ENCODE results near the gene TBC1D19.
A peak's percentile ranks its signal among the peaks of the same experiment; 100 is the strongest.

Gene TBC1D19

DNA sequence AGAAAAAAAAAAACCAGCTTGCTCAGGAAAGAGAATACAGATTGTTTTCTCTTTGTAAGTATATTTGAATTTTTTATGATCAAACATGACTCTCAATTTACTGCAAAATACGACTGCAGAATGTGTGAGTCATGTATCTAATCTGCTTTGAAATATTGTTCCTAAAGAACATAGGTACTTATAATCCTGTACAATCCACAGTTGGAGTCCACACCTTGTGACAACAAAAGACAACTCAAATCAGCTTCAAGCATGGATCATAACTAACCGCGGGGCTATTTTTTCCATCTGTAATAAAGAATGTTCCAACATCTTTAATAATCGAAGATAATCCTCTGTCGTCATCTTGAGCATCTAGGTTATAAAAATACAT, 198.9 kb downstream of the TBC1D19 start:
- DNase-seq (ENCODE audit: low read depth in 2 of 2) = no peak

DNA sequence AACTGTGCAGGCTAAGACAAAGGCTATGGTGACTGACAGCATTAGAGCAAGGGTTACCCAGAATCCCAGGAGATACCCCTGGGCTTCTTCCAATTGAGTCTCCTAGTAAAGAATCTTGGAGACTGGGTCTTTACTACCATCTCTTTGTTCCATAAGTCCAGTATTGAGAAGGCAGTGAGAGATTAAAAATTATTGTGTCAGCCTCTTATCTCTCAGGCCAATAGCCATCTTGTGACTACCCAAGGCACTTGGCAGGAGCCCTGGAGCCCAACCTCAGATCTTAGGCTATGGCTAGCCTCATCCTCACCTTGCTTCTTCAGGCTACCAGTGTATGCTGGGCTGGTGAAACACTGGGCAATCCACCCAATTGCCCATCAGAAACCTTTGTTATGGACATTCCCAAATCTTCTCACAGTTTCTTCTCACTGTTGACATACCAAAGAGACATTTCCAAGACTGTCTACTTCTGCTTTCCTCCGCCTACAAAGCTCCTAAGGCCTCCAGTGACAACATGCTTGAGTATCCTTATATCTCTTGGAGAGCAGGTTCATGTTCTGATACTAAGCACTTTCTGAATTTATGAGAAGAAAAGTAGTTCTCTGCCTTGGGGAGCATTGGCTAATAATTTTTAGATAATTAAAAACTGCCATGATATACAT, 200.5 kb downstream of the TBC1D19 start:
- no peak for DNase-seq (ENCODE audit: low read depth in 2 of 2)

DNA sequence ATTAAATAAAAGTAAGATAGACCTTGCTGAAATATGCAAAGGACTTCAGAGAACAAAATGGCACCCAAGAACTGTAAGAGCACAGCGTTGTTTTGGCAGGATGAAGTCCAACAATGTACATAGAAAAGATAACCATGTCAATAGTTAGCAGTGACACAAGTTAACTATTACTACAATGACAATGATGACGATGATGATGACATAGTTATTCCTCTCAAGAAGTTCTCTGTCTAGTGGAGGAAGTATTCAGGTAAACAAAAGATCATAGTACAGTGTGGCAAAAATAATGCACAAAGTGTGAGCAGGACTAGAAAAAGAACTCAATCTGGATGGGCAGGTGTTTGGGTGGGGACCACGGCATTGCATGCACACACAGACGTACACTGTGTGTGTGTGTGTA, 201.4 kb downstream of the TBC1D19 start:
- DNase-seq (ENCODE audit: low read depth in 2 of 2) = no peak

DNA sequence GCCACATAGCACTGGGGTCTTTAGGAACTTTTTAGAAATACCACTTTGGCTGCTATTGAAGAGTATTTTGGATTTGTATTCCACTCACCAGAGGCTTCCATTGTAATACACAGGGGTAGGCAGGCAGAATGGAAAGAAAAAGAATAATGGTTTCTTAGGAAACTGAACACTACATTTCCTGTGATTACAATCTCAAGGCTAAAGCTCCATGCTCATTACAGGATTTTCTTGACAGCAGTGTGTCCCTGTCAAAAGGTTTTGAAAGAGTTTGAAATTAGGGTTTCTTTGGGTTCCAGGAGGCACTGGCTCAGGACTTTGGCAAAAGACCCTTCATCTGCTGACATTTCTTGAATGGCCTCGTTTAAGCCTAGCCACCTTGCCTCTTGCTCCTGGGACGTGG, 201.9 kb downstream of the TBC1D19 start:
- no peak for DNase-seq (ENCODE audit: low read depth in 2 of 2)

DNA sequence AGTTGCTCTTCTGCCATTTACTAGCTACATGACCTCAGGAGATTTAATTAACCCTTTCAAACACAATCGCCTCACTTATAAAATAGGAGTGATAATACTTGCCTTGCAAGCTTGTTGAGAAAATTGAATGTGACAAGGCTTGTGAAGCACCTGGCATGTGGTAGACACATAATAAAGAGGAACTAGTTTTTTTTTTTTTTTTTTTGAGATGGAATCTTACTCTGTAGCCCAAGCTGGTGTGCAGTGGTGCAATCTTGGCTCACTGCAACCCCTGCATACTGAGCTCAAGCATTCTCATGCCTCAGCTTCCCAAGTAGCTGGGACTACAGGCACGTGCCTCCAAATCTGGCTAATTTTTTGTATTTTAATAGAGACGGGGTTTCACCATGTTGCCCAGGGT, 203.0 kb downstream of the TBC1D19 start:
- no peak for DNase-seq (ENCODE audit: low read depth in 2 of 2)

DNA sequence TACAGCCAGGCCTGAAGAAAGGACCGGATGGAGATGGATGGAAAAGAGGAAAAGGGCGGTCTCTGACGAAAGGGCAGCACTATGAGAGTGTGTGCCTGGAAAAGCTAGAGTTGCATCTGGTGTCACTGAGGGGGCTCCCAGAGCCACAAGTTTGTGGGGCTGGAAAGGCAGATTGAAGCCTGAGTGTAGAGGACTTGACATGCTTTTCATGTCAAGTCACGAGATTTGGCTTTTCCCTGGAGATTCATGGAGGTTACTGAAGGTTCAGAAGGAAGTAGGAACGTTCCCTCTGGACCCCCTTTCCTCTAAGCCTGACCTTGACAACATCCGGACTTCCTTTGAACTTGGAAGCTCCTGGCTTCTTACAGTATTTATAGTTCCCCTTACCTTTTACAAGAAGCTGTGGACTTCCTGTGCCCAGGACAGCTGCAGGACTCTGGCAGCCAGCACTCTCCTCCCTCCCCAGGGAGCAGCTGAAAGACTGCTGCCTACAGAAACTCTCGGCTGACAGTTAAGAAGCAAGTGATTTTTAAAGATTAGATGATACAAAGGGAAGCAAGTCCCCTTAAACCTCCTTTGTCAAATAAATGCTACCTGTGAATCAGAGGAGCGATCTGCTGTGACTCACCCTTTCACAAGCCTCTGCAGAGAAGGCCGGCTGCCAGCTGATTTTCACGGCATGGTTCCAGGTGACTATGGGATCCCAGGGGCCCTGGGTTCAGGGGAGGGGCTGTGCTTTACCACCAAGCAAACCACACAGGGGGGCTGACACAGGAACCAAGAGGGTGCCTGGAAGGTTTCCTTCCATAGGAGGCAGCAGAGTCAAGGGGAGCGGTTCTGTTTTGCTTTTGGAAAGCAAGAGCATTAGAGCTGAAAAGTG, 203.8 kb downstream of the TBC1D19 start:
- DNase-seq (ENCODE audit: low read depth in 2 of 2) = peak; percentile 22 to 26

DNA sequence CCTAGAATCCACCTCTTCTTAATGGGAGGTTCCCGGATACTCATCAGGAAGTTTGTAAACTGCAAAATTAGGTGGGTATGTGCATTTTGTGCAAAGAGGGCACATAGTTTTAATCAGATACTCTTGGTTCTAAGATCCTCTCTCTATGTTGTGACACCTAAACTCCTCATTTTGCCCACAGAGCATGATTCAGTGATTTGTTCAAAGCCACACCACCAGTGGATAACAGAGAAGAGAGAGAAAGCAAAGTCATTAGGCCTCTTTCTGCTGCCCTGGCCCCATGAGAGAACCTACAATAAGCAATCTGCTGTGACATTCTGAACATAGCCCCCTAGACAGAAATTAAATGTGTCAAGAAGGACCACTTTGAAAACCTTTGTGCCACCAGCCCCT, 204.5 kb downstream of the TBC1D19 start:
- DNase-seq (ENCODE audit: low read depth in 2 of 2) = no peak

DNA sequence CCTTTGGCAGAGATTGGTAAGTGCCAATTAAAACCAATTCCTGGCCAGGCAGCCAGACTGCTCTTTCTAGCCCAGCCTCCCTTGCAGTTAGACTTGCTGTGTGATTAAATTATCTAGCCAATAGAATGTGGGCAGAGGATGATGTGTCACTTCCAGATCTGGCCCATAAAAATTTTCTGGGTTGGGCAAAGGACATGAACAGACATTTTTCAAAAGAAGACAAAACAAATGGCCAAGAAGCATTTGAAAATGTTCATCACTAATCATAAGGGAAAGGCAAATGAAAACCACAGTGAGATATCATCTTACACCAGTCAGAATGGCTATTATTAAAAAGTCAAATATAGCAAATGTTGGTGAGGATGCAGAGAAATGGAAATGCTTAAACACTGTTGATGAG, 205.3 kb downstream of the TBC1D19 start:
- no peak for DNase-seq (ENCODE audit: low read depth in 2 of 2)

DNA sequence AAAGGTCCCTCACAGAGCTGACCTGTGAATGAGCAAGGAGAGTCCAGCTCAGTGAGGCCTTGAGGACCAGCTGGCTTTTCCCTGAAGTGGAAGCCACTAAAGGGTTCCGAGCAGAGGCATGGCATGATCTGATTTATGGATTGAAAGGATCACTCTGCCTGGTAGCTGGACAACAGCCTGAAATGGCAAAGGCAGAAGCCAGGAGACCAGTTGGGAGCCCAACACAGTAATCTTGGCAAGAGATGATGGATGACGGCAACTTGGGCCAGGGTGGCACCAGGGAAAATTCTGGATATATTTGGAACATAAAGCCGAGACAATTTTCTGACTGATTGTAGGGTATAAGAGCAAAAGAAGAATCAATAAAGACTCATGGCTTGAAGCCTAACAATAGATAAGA, 207.5 kb downstream of the TBC1D19 start:
- no peak for DNase-seq (ENCODE audit: low read depth in 2 of 2)

DNA sequence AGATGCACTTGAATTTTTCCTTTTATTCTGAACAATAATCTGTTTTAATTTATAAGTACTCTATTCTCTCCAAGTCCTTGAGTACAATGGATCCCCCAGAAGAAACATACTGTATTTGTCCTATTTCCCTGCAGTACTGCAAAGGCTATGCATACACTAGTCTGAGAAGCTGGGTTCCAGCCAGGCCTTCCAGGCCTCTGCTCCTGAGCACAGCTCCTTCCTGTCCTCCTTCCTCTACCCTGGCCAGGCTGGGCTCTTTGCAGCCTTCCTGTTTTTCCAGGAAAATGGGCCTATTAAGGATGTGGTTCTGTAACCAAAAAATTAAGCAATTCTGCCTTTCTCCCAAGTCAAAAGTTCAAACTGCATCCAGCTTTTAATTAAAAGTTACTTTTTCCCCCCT, 208.8 kb downstream of the TBC1D19 start:
- no peak for DNase-seq (ENCODE audit: low read depth in 2 of 2)

DNA sequence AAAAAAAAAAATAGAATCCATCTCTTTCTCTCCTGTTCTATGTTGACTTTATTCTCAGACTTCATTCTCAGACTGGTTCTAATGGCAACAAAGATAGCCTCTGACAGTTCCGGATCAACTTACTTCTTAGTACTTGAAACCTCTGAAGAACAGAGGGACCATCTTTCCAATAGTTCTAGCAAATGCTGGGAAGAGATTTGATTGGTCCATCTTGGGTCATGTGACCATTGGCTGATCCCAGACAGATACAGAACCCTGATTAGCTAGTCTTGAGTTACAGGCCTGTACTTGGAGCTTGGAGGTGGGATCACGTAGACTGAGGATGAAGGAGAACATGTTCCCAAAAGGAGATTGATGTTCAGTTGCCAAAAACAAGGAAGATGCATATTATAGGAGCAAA, 209.9 kb downstream of the TBC1D19 start:
- no peak for DNase-seq (ENCODE audit: low read depth in 2 of 2)

DNA sequence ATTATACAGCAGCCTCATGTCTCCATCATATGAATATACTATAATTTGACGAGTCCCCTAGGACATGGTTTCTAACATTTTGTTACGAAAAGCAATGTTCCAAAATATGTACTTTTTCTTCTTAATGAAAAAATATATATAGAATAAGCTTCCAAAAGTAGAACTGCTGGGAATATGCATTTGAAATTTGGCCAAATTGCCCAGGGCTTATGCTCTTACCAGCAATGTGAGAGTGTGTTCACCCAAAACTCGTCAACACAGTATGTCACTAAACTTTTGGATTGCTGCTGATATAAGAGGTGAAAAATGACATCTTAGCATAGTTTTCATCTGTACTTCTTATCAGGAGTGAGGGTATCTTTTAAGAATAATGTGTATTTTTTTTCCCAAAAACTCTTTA, 212.2 kb downstream of the TBC1D19 start:
- DNase-seq (ENCODE audit: low read depth in 2 of 2) = no peak

DNA sequence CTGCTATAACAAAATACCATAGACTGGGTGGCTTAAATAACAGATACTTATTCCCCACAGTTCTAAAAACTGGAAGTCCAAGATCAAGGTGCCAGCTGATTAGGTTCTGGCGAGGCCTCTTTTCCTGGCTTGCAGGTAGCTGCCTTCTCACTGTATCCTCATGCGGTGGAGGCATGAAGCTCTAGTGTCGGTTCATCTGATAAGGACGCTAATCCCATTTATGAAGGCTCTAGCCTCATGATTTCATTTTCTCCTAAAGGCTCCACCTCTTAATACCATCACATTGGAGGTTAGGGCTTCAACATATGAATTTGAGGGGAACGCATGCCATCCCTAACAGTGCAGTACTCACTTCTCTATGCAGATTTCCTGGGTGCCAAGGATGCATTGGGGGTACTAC, 218.9 kb downstream of the TBC1D19 start:
- no peak for DNase-seq (ENCODE audit: low read depth in 2 of 2)

DNA sequence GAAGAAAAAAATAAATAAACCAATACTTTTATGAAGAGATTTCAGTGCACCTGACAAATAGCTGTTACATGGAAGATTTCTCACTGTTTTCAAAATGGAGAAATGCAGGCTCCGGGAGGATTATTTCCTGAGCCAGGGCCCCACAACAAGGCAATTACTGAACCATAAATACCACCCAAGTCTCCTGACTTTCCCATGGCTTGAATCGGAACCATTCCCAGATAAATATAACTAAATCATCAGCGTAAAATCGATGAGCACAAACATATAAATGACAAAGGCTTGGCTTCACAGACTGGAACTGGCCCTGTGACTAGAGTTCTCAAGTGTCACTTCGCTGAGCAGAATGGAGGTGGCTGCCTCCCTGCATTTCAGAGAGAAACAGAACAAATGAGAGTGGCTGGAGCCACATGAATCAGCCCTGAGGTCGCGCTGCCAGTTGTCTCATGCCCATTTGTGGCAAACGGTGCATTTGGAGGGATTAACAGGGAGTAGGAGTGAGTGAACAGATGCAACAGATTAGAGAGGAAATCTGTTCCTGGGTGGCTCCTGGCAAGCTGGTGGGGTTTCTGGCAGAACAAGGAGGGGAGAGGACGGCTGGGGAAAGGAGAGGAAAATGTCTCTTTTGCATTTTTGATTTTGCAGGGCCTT, 219.5 kb downstream of the TBC1D19 start:
- no peak for DNase-seq (ENCODE audit: low read depth in 2 of 2)

DNA sequence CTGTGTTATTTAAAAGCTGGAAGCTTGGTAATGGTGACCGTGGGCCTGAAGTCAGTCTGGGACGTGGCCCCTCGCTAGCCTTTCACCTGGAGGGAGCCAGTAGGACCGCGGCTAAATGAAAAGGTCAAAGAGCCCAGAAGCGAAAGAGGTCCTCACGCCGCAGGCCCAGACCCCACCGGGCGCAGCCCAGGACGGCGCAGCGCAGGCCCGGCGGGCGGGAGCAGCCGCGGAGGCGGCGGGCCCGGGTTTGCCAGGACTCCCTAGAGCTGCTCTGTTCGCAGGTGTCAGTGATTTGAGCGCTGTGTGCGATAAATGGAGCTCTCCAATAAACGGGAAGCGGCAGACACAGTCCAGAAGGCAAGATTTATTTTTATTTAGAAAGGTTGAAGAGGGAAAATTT, 220.6 kb downstream of the TBC1D19 start:
- no peak for DNase-seq (ENCODE audit: low read depth in 2 of 2)

DNA sequence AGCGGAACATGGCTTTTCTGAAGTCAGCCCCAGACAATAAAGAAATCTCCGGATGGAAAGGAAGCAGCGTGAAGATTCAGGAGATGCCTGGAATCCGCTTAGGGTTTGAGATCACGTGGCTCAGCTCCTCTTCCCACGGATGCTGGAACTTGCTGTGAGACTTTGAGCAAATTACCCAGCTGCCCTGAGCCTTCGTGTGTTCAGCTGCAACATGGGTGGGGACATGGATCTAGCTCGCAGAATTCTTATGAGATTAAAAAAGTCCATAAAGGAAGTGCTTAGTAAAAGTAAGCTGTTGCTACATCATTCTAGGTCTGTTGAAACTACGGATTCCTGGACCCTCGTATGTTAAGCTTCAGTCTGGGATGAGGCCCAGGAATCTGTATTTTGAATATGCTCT, 221.0 kb downstream of the TBC1D19 start:
- no peak for DNase-seq (ENCODE audit: low read depth in 2 of 2)
